H9 (cell line): ENCODE results near the gene AKAP3. TPM values are rescaled to one million over a fixed set of nuclear protein-coding genes. Genes with fewer than 3 reads are reported as not detected.

Source experiments
- DNase-seq: peaks from one replicate; pipeline ENCODE4 v3.0.0-alpha.2; 2017
- H2AFZ ChIP-seq: one replicate; pipeline ENCODE4 v1.6.1; 2013; ENCODE audit warnings: mild to moderate bottlenecking, low read length, control low read depth, moderate library complexity
- H2AK5ac ChIP-seq: 2 replicates; pipeline ENCODE4 v1.6.1; 2013; ENCODE audit warnings: low read length, control low read depth, mixed read lengths; ENCODE audit not compliant: insufficient read length
- H2BK120ac ChIP-seq: one replicate; pipeline ENCODE4 v1.6.1; 2013; ENCODE audit warnings: low read depth, mild to moderate bottlenecking, low read length, control low read depth, inconsistent platforms; ENCODE audit not compliant: poor library complexity, severe bottlenecking
- H2BK12ac ChIP-seq: 2 replicates; pipeline ENCODE4 v1.6.1; 2013; ENCODE audit warnings: low read length, control low read depth, mixed read lengths, low read depth; ENCODE audit not compliant: insufficient read length
- H2BK15ac ChIP-seq: 2 replicates; pipeline ENCODE4 v1.6.1; 2013; ENCODE audit warnings: low read depth, low read length, control low read depth
- H2BK20ac ChIP-seq: one replicate; pipeline ENCODE4 v1.6.1; 2013; ENCODE audit warnings: low read depth, mild to moderate bottlenecking, low read length, control low read depth, inconsistent platforms; ENCODE audit not compliant: poor library complexity, severe bottlenecking
- H2BK5ac ChIP-seq: 2 replicates; pipeline ENCODE4 v1.6.1; 2013; ENCODE audit warnings: low read length, control low read depth, mixed read lengths; ENCODE audit not compliant: insufficient read length
- H3K14ac ChIP-seq: 2 replicates; pipeline ENCODE4 v1.6.1; 2013; ENCODE audit warnings: low read length, control low read depth; ENCODE audit not compliant: insufficient read depth
- H3K18ac ChIP-seq: 2 replicates; pipeline ENCODE4 v1.6.1; 2013; ENCODE audit warnings: low read depth, mild to moderate bottlenecking, mixed read lengths, low read length, control low read depth; ENCODE audit not compliant: insufficient read length
- H3K23ac ChIP-seq: 2 replicates; pipeline ENCODE4 v1.6.1; 2013; ENCODE audit warnings: low read length, control low read depth, mixed read lengths, low read depth; ENCODE audit not compliant: insufficient read length
- H3K23me2 ChIP-seq: 2 replicates; pipeline ENCODE4 v1.6.1; 2013; ENCODE audit warnings: low read depth, mild to moderate bottlenecking, mixed read lengths, low read length, control low read depth; ENCODE audit not compliant: insufficient read length, poor library complexity, severe bottlenecking
- H3K27ac ChIP-seq: 2 replicates; pipeline ENCODE4 v1.5.1; 2013; ENCODE audit warnings: low read length, control low read depth, mixed read lengths, low read depth; ENCODE audit not compliant: insufficient read length
- H3K27me3 ChIP-seq: 2 replicates; pipeline ENCODE4 v1.6.1; 2013; ENCODE audit warnings: low read length, control low read depth, inconsistent platforms; ENCODE audit not compliant: insufficient read depth
- H3K4ac ChIP-seq: 2 replicates; pipeline ENCODE4 v1.6.1; 2013; ENCODE audit warnings: low read depth, mild to moderate bottlenecking, control low read depth, inconsistent platforms, low read length, moderate library complexity
- H3K4me1 ChIP-seq: 2 replicates; pipeline ENCODE4 v1.6.1; 2013; ENCODE audit warnings: low read length, control low read depth, inconsistent platforms; ENCODE audit not compliant: insufficient read depth
- H3K4me2 ChIP-seq: 2 replicates; pipeline ENCODE4 v1.6.1; 2013; ENCODE audit warnings: low read length, control low read depth, mixed read lengths; ENCODE audit not compliant: insufficient read length, insufficient read depth
- H3K56ac ChIP-seq: 2 replicates; pipeline ENCODE4 v1.6.1; 2013; ENCODE audit warnings: low read depth, mild to moderate bottlenecking, mixed read lengths, low read length, control low read depth; ENCODE audit not compliant: insufficient read length
- H3K79me1 ChIP-seq: 2 replicates; pipeline ENCODE4 v1.6.1; 2013; ENCODE audit warnings: low read depth, mild to moderate bottlenecking, moderate library complexity, low read length, control low read depth, inconsistent platforms; ENCODE audit not compliant: insufficient read depth, poor library complexity, severe bottlenecking
- H3K79me2 ChIP-seq: 2 replicates; pipeline ENCODE4 v1.6.1; 2013; ENCODE audit warnings: low read length, control low read depth, inconsistent platforms; ENCODE audit not compliant: insufficient read depth
- H3K9ac ChIP-seq: 2 replicates; pipeline ENCODE4 v1.6.1; 2013; ENCODE audit warnings: low read length, control low read depth, mixed read lengths; ENCODE audit not compliant: insufficient read length; ENCODE audit errors: extremely low read depth
- H3K9me3 ChIP-seq: one replicate; pipeline ENCODE4 v1.6.1; 2013; ENCODE audit warnings: low read depth, low read length, inconsistent platforms; ENCODE audit not compliant: control insufficient read depth
- H3T11ph ChIP-seq: one replicate; pipeline ENCODE4 v1.6.1; 2013; ENCODE audit warnings: mild to moderate bottlenecking, low read length, control low read depth, inconsistent platforms
- H4K20me1 ChIP-seq: one replicate; pipeline ENCODE4 v1.6.1; 2013; ENCODE audit not compliant: control insufficient read depth, insufficient read length, insufficient read depth
- H4K5ac ChIP-seq: 2 replicates; pipeline ENCODE4 v1.6.1; 2013; ENCODE audit warnings: low read depth, mild to moderate bottlenecking, mixed read lengths, low read length, control low read depth; ENCODE audit not compliant: insufficient read length
- H4K8ac ChIP-seq: replicated peaks from 2 replicates; pipeline ENCODE4 v1.6.1; 2013; ENCODE audit warnings: low read length, control low read depth, mixed read lengths, low read depth; ENCODE audit not compliant: insufficient read length
- H4K91ac ChIP-seq: 2 replicates; pipeline ENCODE4 v1.6.1; 2013; ENCODE audit warnings: low read depth, mild to moderate bottlenecking, moderate library complexity, mixed read lengths, low read length, control low read depth; ENCODE audit not compliant: insufficient read length
- H3K27ac Mint-ChIP-seq, 3 experiments: 2 replicates in 2 of 3; 3 replicates in 1 of 3; pipeline ENCODE4 v1.8.0; 2020 to 2021; ENCODE audit warnings: mixed read lengths in 3 of 3, mild to moderate bottlenecking in 1 of 3, moderate library complexity in 1 of 3
- H3K27me3 Mint-ChIP-seq: 2 replicates; pipeline ENCODE4 v1.8.0; 2021; ENCODE audit warnings: low read depth, mild to moderate bottlenecking, moderate library complexity, mixed read lengths
- H3K36me3 Mint-ChIP-seq, 3 experiments: 2 replicates in 2 of 3; 3 replicates in 1 of 3; pipeline ENCODE4 v1.8.0; 2020 to 2021; ENCODE audit warnings: low read depth in 3 of 3, mixed read lengths in 3 of 3; ENCODE audit not compliant: insufficient read depth in 1 of 3
- H3K4me1 Mint-ChIP-seq, 2 experiments: 2 replicates each; pipeline ENCODE4 v1.8.0; 2020; ENCODE audit warnings: mixed read lengths in 2 of 2
- H3K4me3 Mint-ChIP-seq, 2 experiments: 2 replicates in 1 of 2; 3 replicates in 1 of 2; pipeline ENCODE4 v1.8.0; 2020 to 2021; ENCODE audit warnings: mild to moderate bottlenecking in 2 of 2, mixed read lengths in 2 of 2, moderate library complexity in 1 of 2
- H3K9me3 Mint-ChIP-seq, 2 experiments: 2 replicates in 1 of 2; 3 replicates in 1 of 2; pipeline ENCODE4 v1.8.0; 2020; ENCODE audit warnings: mild to moderate bottlenecking in 2 of 2, mixed read lengths in 2 of 2, moderate library complexity in 1 of 2
- CTCF ChIP-seq: fragments of 200-600 bp; sonication (generic); conservative IDR thresholded peaks from 3 replicates; pipeline ENCODE4 v1.8.0; 2021; ENCODE audit warnings: antibody characterized with exemption, mild to moderate bottlenecking
- whole genome bisulfite sequencing: extraction: QIAGEN DNeasy Blood & Tissue Kit; methylation state at CpG from one replicate; pipeline ENCODE4 v1.1.7; 2013; ENCODE audit warnings: missing lambda C conversion rate, low lambda C conversion rate, mixed read lengths; ENCODE audit not compliant: insufficient read length; ENCODE audit errors: extremely low coverage; 5-methylcytosine and 5-hydroxymethylcytosine counted together
- total RNA-seq: library from RNA; stranded (reverse); gene quantifications from 2 replicates; pipeline ENCODE4 v1.2.1, GENCODE V29; 2021

The AKAP3 gene
- total RNA-seq, 1 experiment from 2014 or later, result 1.3 TPM

DNA sequence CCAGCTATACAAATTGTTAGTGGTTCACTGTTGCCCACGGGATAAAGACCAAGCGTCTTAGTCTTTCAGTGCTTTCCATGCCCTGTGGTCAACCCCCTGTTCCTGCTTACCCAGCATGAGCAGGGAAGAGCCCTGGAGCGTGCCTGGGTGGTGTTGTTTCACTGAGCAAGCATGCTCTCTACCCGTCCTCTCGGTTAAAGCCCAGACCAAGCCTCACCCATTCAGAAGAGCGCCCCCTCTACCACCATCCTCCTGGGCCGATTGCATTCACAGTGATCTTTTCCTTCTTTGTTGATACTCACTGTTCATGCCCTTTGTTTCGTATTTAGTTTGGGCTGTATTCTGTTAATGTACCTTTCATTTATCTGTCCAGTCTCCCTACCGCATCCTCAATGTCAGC is 61.7 kb downstream of the AKAP3 start:
- Histone ChIP-seq H3K23me2 (no peaks in the 10 kb centered on the region), H3K4me1 (no peaks in the 10 kb centered on the region; the same call in 1 of the 2 replicates), H2BK20ac (no peak overlapping the region), H4K91ac (no peak overlapping the region), H2AFZ (no peak overlapping the region), H3K4ac (no peak overlapping the region), H2BK5ac (no peak overlapping the region), H3K56ac (no peak overlapping the region), H3K9me3 (no peaks in the 10 kb centered on the region), H3K4me2 (no peak overlapping the region), H3K23ac (no peak overlapping the region), H3K14ac (no peak overlapping the region), H3K27me3 (no peaks in the 10 kb centered on the region), H3K18ac (no peak overlapping the region), H2BK15ac (no peak overlapping the region), H2BK120ac (no peak overlapping the region), H3K9ac (no peak overlapping the region), H4K5ac (no peak overlapping the region), H2BK12ac (no peak overlapping the region), H3K27ac (no peak overlapping the region), H4K20me1 (no peaks in the 10 kb centered on the region), H4K8ac (peak overlapping the region; percentile 48), H3K79me2 (no peaks in the 10 kb centered on the region), H2AK5ac (no peak overlapping the region), H3K79me1 (no peaks in the 10 kb centered on the region), H3T11ph (no peak overlapping the region)
- H3K36me3 Mint-ChIP-seq, result no peaks in the 10 kb centered on the region
- no peak overlapping the region for H3K27ac Mint-ChIP-seq
- TF ChIP-seq CTCF, result peak; percentile 58
- no peaks in the 10 kb centered on the region; a peak in 1 of 5 replicates for H3K9me3 Mint-ChIP-seq
- peaks cover 16 to 17% of the 10 kb centered on the region in 2 experiments for H3K4me1 Mint-ChIP-seq
- no peak overlapping the region for H3K4me3 Mint-ChIP-seq
- H3K27me3 Mint-ChIP-seq, result peaks cover 10% of the 10 kb centered on the region
- no CpG with 5 or more reads among the region's 9 CpGs for WGBS
- DNase-seq, result peak; percentile 82
